Heart left ventricle (tissue), 16 donors: ENCODE measurements around the gene PIR. TPM values are rescaled to one million over a fixed set of nuclear protein-coding genes. Genes with fewer than 3 reads are reported as not detected.

Source experiments
- ATAC-seq, 4 donors: fragments of 200-7000 bp; cut with Tn5 transposase; one replicate each; pipeline ENCODE4 v1.9.1; 2020 to 2022; ENCODE audit warnings: moderate library complexity in 4 of 4, mild to moderate bottlenecking in 3 of 4, moderate number of reproducible peaks in 1 of 4
- DNase-seq, 5 donors: peaks; one replicate each; pipeline ENCODE4 v3.0.0-alpha.2; 2020
- H3K27ac ChIP-seq, 12 donors: fragments of 200-600 bp; sonication (generic) in 4 of 12; one replicate each; pipeline versions ENCODE4 v1.5.0 to v1.8.0; 2016 to 2022; ENCODE audit warnings: mild to moderate bottlenecking in 2 of 12
- H3K27me3 ChIP-seq, 9 donors: fragments of 200-600 bp; sonication (generic) in 2 of 9; one replicate each; pipeline versions ENCODE4 v1.5.1 to v1.8.0; 2016 to 2022; ENCODE audit warnings: mild to moderate bottlenecking in 3 of 9
- H3K36me3 ChIP-seq, 9 donors: fragments of 200-600 bp; sonication (generic) in 2 of 9; one replicate each; pipeline versions ENCODE4 v1.5.0 to v1.8.0; 2018 to 2022; ENCODE audit warnings: mild to moderate bottlenecking in 2 of 9
- H3K4me1 ChIP-seq, 12 donors: fragments of 200-600 bp; sonication (generic) in 4 of 12; one replicate each; pipeline versions ENCODE4 v1.5.0 to v1.8.0; 2016 to 2022; ENCODE audit warnings: mild to moderate bottlenecking in 3 of 12
- H3K4me3 ChIP-seq, 12 donors: fragments of 200-600 bp; sonication (generic) in 4 of 12; one replicate each; pipeline versions ENCODE4 v1.5.0 to v1.8.0; 2017 to 2022; ENCODE audit warnings: mild to moderate bottlenecking in 9 of 12, moderate library complexity in 4 of 12
- H3K9me3 ChIP-seq, 12 donors: fragments of 200-600 bp; sonication (generic) in 4 of 12; one replicate each; pipeline versions ENCODE4 v1.5.0 to v1.8.0; 2016 to 2022; ENCODE audit warnings: mild to moderate bottlenecking in 1 of 12
- POLR2A ChIP-seq, 2 donors: fragments of 450-650 bp; IDR thresholded peaks; one replicate each; pipeline ENCODE4 v1.6.1; 2017; ENCODE audit warnings: antibody characterized with exemption in 2 of 2, mild to moderate bottlenecking in 2 of 2, moderate library complexity in 2 of 2
- WGBS, 4 donors: extraction: QIAGEN DNeasy Blood & Tissue Kit in 2 of 4; methylation state at CpG; one replicate each; pipeline versions ENCODE4 v1.1.5 to v1.1.7; 2013 to 2018; 5-methylcytosine and 5-hydroxymethylcytosine counted together
- intact Hi-C, 10 donors: fragments of 100-400 bp; cut with DNase I; formaldehyde crosslinking; loops; one replicate each; pipeline versions ENCODE4 v1.11.1 to v1.14.2; 2022
- polyA plus RNA-seq, 2 donors: library from polyadenylated mRNA; stranded (reverse); fragments of 200-250 nt; gene quantifications; one replicate each; pipeline ENCODE4 v1.2.3, GENCODE V29; 2013
- total RNA-seq, 9 donors: library from RNA; depleted of rRNA in 2 of 9; stranded (reverse); fragments of >200 nt in 2 of 9; fragmentation: NEBNext Ultra II Directional in 3 of 9; extraction: Animal tissue kit (Norgen Biotek cat#: 25700) in 3 of 9; gene quantifications; one replicate each; pipeline versions ENCODE4 v1.1.0 to v1.2.4, GENCODE V29; 2016 to 2023
- TF ChIP-seq, protein P1 (sequence below), 12 donors: fragments of 200-600 bp; sonication (generic) in 4 of 12; IDR thresholded peaks; one replicate each; pipeline versions ENCODE4 v1.5.0 to v1.8.0; 2018 to 2022; ENCODE audit warnings: antibody characterized with exemption in 12 of 12, mild to moderate bottlenecking in 5 of 12
- donor health status: ischemic (EF 13 %, LVEDD 7.1; RV severe dilation, severe dysfunction).
- donor health status: healthy with polysubstance abuse.
- donor health status: DM: no; HTN: yes; CAD: no.
- donor health status: DM: no; HTN: no; CAD: no.
- donor health status: ischemic (EF 25% LVEDD 6.9; RV normal size, moderate dysfunction).
- donor health status: ischemic (EF 25% LVEDD 5.7; RV mildly dilated, moderate dysfunction).
- donor health status: healthy.
- donor health status: DM: yes; HTN: yes; CAD: no.
- donor health status: ischemic (EF 35%, LVEDD 5.7; RV mildly dilated, moderate dysfunction).
- donor health status: nonischemic (EF 11% LVEDD 7.7; RV severe dilation, severe dysfunction).
- donor health status: DM: yes; HTN: yes; CAD: no.
- donor health status: PGD.
- donor health status: ischemic (EF 29% LVEDD 5.4; RV normal size, mild dysfunction).
- donor health status: nonischemic (EF 23%, LVEDD 6.1; RV moderate dilation, normal function).

PIR gene
- total and polyA plus RNA-seq, 11 donors: 6.9 to 19.9 (median 11.3) TPM

DNA sequence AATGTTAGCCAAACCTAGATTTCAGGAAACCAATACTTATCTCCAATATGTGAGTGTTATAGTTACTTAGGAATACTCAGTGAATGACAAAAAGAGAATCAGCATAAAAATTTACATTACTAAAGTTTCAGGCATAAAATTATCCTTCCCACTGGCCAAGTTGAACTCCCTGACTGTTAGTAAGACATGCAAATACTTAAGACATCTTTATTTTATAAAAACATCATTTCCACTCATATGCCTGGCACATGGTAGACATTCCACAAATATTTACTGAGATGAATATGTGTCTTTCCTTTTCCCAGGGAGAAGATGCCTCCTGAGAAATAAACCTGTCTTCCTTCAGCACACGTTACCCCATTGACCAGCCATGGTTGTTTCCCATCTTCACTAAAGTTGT, 116.2 kb downstream of the PIR start:
- Histone ChIP-seq H3K4me3 (no peak overlapping the region), H3K9me3 (no peaks in the 10 kb centered on the region), H3K27me3 (peaks cover 0 to 8% (median 0%) of the 10 kb centered on the region in 9 donors), H3K36me3 (peaks cover 0 to 3% (median 0%) of the 10 kb centered on the region in 9 donors), H3K27ac (no peak overlapping the region), H3K4me1 (no peaks in the 10 kb centered on the region)
- ATAC-seq (no peak), DNase-seq (no peak)
- WGBS, 4 donors: 72 to 100% (median 91%) methylated on average over 1 of the region's 1 CpG
- intact Hi-C loops: no loop called here
- TF ChIP-seq, protein P1, sequence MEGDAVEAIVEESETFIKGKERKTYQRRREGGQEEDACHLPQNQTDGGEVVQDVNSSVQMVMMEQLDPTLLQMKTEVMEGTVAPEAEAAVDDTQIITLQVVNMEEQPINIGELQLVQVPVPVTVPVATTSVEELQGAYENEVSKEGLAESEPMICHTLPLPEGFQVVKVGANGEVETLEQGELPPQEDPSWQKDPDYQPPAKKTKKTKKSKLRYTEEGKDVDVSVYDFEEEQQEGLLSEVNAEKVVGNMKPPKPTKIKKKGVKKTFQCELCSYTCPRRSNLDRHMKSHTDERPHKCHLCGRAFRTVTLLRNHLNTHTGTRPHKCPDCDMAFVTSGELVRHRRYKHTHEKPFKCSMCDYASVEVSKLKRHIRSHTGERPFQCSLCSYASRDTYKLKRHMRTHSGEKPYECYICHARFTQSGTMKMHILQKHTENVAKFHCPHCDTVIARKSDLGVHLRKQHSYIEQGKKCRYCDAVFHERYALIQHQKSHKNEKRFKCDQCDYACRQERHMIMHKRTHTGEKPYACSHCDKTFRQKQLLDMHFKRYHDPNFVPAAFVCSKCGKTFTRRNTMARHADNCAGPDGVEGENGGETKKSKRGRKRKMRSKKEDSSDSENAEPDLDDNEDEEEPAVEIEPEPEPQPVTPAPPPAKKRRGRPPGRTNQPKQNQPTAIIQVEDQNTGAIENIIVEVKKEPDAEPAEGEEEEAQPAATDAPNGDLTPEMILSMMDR (IDR thresholded peaks at IDR 0.05): no peak
- no peak for TF ChIP-seq POLR2A (IDR thresholded peaks at IDR 0.05)

DNA sequence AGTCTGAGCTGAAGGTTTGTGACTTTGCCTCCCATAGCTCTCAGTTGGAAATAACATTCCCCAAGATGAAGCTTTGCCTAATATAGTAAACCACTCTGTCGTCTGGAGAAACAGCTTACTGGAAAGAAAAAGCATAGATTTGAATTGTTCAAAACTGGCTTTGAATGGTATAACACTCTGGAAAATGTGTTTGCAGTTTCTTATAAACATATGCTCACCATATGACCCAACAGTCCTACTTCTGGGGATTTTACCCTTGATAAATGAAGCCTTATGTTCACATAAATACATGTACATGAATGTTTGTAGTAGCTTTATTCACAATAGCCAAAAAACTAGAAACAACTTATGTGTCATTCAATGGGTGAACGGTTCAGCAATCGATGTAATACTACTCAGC, 119.2 kb downstream of the PIR start:
- intact Hi-C loops: no loop called here
- DNase-seq (no peak), ATAC-seq (no peak)
- no peaks in the 10 kb centered on the region for H3K36me3 ChIP-seq
- TF ChIP-seq POLR2A (IDR thresholded peaks at IDR 0.05): no peak
- H3K27ac ChIP-seq: no peak overlapping the region
- no peak overlapping the region for H3K4me3 ChIP-seq
- 61 to 89% (median 74%) methylated on average over 3 of the region's 3 CpGs for WGBS, 4 donors
- H3K4me1 ChIP-seq: no peaks in the 10 kb centered on the region
- no peaks in the 10 kb centered on the region for H3K9me3 ChIP-seq
- peaks cover 0 to 8% (median 0%) of the 10 kb centered on the region in 9 donors for H3K27me3 ChIP-seq

DNA sequence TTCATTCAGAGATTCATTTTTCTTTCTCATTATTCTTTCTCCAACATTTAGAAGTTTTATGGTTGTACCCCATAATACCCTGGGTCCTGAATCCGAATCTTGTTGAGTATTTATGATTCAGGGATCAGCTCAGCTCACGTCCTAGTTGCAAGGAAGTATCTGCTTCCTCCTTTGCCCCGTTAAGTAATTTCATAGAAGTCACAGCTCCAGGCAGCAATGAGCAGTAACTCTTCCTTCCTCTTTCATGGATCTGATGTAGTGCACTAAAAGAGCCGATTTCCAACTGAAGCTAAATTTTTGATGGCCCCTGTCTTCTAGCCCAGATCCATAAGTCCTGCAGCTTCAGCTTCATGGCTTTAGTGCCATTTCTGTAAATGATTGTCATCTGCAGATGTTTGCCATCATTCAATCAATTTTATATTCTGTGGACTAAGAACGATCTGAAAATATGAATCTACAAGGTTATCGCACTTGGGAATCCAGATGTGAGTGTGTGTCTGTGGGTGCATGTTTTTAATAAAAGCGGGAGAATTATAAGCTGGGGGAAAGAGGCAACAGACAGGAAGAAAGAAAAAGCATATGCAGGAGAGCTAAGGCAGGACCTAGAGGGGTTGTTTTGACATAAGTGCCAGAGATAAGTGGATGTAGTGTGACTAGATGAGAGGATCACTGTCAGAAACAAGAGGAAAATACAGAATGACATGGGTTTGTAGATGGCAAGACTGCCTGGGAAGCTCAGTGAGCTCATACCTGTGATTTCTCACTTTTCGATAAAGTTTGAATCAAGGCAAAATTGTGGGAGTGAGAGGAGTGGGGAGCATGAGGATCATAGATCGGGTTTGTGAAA, 126.4 kb downstream of the PIR start:
- H3K9me3 ChIP-seq: no peaks in the 10 kb centered on the region
- no peaks in the 10 kb centered on the region for H3K4me1 ChIP-seq
- intact Hi-C loops: no loop called here
- H3K27ac ChIP-seq: peak overlapping the region in 1 of 12 donors; percentile 29
- no peak for ATAC-seq
- peaks cover 0 to 22% (median 0%) of the 10 kb centered on the region in 9 donors for H3K27me3 ChIP-seq
- H3K4me3 ChIP-seq: no peak overlapping the region
- peaks cover 0 to 8% (median 0%) of the 10 kb centered on the region in 9 donors for H3K36me3 ChIP-seq
- 74 to 83% (median 78%) methylated on average over 9 of the region's 9 CpGs for WGBS, 4 donors
- no peak for TF ChIP-seq POLR2A (IDR thresholded peaks at IDR 0.05)
- TF ChIP-seq, protein P1 (IDR thresholded peaks at IDR 0.05): no peak
- no peak for DNase-seq

DNA sequence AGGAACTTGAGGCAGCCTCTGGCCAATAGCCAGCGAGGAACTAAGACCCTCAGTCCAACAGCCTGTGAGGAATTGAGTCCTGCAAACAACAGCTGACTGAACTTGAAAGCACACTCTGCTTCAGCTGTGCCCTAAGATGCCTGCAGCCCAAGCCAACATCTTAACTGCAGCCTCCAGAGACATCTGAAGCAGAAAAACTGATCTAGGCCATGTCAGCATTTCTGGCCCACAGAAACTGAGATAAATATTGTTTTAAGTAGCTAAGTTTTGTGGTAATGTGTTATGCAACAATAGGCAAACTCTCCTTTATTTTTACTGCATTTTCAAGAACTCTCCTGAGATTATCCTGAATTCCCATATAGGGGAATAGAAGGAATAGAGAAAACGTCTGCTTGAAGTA, 133.4 kb downstream of the PIR start:
- WGBS, 4 donors: 54 to 83% (median 68%) methylated on average over 2 of the region's 2 CpGs
- intact Hi-C loops: no loop called here

More for the DNA sequence above, 133.4 kb downstream of the PIR start:
- no peak for TF ChIP-seq POLR2A (IDR thresholded peaks at IDR 0.05)
- TF ChIP-seq, protein P1 (IDR thresholded peaks at IDR 0.05): no peak
- Histone ChIP-seq H3K9me3 (peaks cover 0 to 5% (median 0%) of the 10 kb centered on the region in 12 donors), H3K4me3 (no peak overlapping the region), H3K27ac (no peak overlapping the region), H3K36me3 (peaks cover 0 to 8% (median 0%) of the 10 kb centered on the region in 9 donors), H3K27me3 (peaks cover 0 to 23% (median 0%) of the 10 kb centered on the region in 9 donors), H3K4me1 (peaks cover 0 to 4% (median 0%) of the 10 kb centered on the region in 12 donors)
- DNase-seq: no peak
- ATAC-seq: no peak
